HepG2 (cell line): Measurements from ENCODE around the gene IRF2. TPM values are rescaled to one million over a fixed set of nuclear protein-coding genes. Genes with fewer than 3 reads are reported as not detected.

Experiments
- ATAC-seq: fragments of 200-7000 bp; cut with Tn5 transposase; 3 replicates; pipeline ENCODE4 v1.9.1; 2020; ENCODE audit warnings: mild to moderate bottlenecking, moderate library complexity
- BruUV-seq: library from RNA; stranded (reverse); fragments of 400-500 nt; replicated peaks from 2 replicates; lab custom pipeline; 2021; lab: Mats Ljungman, UMichigan
- CTCF ChIA-PET: fragments of 300-600 bp; formaldehyde crosslinking; extraction: SDS; loops from one replicate; lab custom pipeline; 2021; ENCODE audit warnings: low total read pairs, inconsistent platforms, low intra/inter-chr PET ratio; lab: Yijun Ruan, JAX
- POLR2A ChIA-PET: fragments of 350-600 bp; sonication (Branson Sonifier 250); formaldehyde crosslinking; loops from one replicate; lab custom pipeline; 2020; ENCODE audit warnings: antibody characterized with exemption, inconsistent platforms; lab: Yijun Ruan, JAX
- DNase-seq: peaks from one replicate; pipeline ENCODE4 v3.0.0-alpha.2; 2015; ENCODE audit warnings: low spot score
- FAIRE-seq: peaks from 3 replicates; lab custom pipeline; 2011; peaks lifted over from hg19 to GRCh38; lab: Jason Lieb, UNC
- H2AFZ ChIP-seq: one replicate; pipeline ENCODE4 v1.6.1; 2011; ENCODE audit warnings: low read length, inconsistent platforms
- H3K27ac ChIP-seq: fragments of 300-600 bp; 3 replicates; pipeline ENCODE4 v1.8.0; 2011; ENCODE audit warnings: mixed run types, mild to moderate bottlenecking, mixed read lengths, low read length, inconsistent platforms; ENCODE audit not compliant: insufficient read depth; ENCODE audit errors: extremely low read length
- H3K27me3 ChIP-seq, 2 experiments: fragments of 200-600 bp in 1 of 2; 2 replicates in 1 of 2; 3 replicates in 1 of 2; pipeline versions ENCODE4 v1.6.0 to v1.8.0; 2011; ENCODE audit warnings: low read length in 2 of 2, mild to moderate bottlenecking in 2 of 2, moderate library complexity in 2 of 2, inconsistent platforms in 1 of 2; ENCODE audit not compliant: insufficient read depth in 2 of 2, control insufficient read depth in 1 of 2
- H3K36me3 ChIP-seq, 2 experiments: fragments of 200-600 bp in 1 of 2; replicated peaks in 1 of 2; 2 replicates in 1 of 2; 3 replicates in 1 of 2; pipeline versions ENCODE4 v1.5.1 to v1.8.0; 2011; ENCODE audit warnings: low read length in 2 of 2, inconsistent platforms in 1 of 2; ENCODE audit not compliant: insufficient read depth in 2 of 2, control insufficient read depth in 1 of 2
- H3K4me1 ChIP-seq: 2 replicates; pipeline ENCODE4 v1.5.1; 2012; ENCODE audit warnings: low read length, inconsistent platforms; ENCODE audit not compliant: insufficient read depth
- H3K4me2 ChIP-seq: 2 replicates; pipeline ENCODE4 v1.6.0; 2011; ENCODE audit warnings: low read depth, low read length, inconsistent platforms
- H3K4me3 ChIP-seq, 3 experiments: fragments of 200-600 bp in 1 of 3; sonication (generic), shearing (Covaris generic) in 1 of 3; replicated peaks in 1 of 3; 2 replicates each; pipeline ENCODE4 v1.5.1; 2011 to 2016; ENCODE audit warnings: low read length in 3 of 3, inconsistent platforms in 2 of 3, low read depth in 2 of 3, mild to moderate bottlenecking in 2 of 3, control low read depth in 1 of 3, mixed read lengths in 1 of 3; ENCODE audit not compliant: insufficient read depth in 1 of 3
- H3K79me2 ChIP-seq: one replicate; pipeline ENCODE4 v1.6.1; 2011; ENCODE audit warnings: low read length, inconsistent platforms; ENCODE audit not compliant: insufficient read depth
- H3K9ac ChIP-seq: 2 replicates; pipeline ENCODE4 v1.6.0; 2011; ENCODE audit warnings: mild to moderate bottlenecking, low read depth, low read length, inconsistent platforms; ENCODE audit not compliant: insufficient read depth
- H3K9me3 ChIP-seq: 2 replicates; pipeline ENCODE4 v1.5.1; 2012; ENCODE audit warnings: mild to moderate bottlenecking, low read length
- H4K20me1 ChIP-seq: 2 replicates; pipeline ENCODE4 v1.6.0; 2011; ENCODE audit warnings: inconsistent platforms, mild to moderate bottlenecking, low read length, moderate library complexity; ENCODE audit not compliant: insufficient read depth
- DR1 ChIP-seq: sonication (generic); formaldehyde crosslinking; IDR thresholded peaks from 2 replicates; pipeline ENCODE4 v1.8.0; 2021; ENCODE audit warnings: mild to moderate bottlenecking, missing genetic modification reagents, inconsistent platforms
- NR1H2 ChIP-seq: sonication (generic); formaldehyde crosslinking; IDR thresholded peaks from 2 replicates; pipeline ENCODE4 v1.8.1; 2022; ENCODE audit warnings: low read depth, missing genetic modification reagents, borderline replicate concordance
- PHF21A ChIP-seq: sonication (generic); formaldehyde crosslinking; IDR thresholded peaks from 2 replicates; pipeline ENCODE4 v1.5.0; 2020; ENCODE audit warnings: mild to moderate bottlenecking, missing genetic modification reagents
- POGZ ChIP-seq: sonication (generic); formaldehyde crosslinking; IDR thresholded peaks from 2 replicates; pipeline ENCODE4 v1.4.0; 2020; ENCODE audit warnings: mild to moderate bottlenecking, missing genetic modification reagents
- SMYD3 ChIP-seq: sonication (generic); formaldehyde crosslinking; IDR thresholded peaks from 2 replicates; pipeline ENCODE4 v1.8.1; 2023; ENCODE audit warnings: mild to moderate bottlenecking, missing genetic modification reagents
- TBP ChIP-seq: sonication (generic); formaldehyde crosslinking; IDR thresholded peaks from 2 replicates; pipeline ENCODE4 v1.5.0; 2020; ENCODE audit warnings: missing genetic modification reagents
- TBX2 ChIP-seq: sonication (generic); formaldehyde crosslinking; IDR thresholded peaks from 2 replicates; pipeline ENCODE4 v1.5.0; 2020; ENCODE audit warnings: missing genetic modification reagents, mild to moderate bottlenecking, borderline replicate concordance
- ZNF552 ChIP-seq: sonication (generic); formaldehyde crosslinking; IDR thresholded peaks from 2 replicates; pipeline ENCODE4 v1.9.0; 2022; ENCODE audit warnings: missing genetic modification reagents, mild to moderate bottlenecking, borderline replicate concordance
- ZNF614 ChIP-seq: IDR thresholded peaks from 2 replicates; pipeline ENCODE4 v1.6.1; 2018; ENCODE audit warnings: missing biosample characterization, missing genetic modification reagents, inconsistent platforms, borderline replicate concordance
- ZNF644 ChIP-seq: IDR thresholded peaks from 2 replicates; pipeline ENCODE4 v1.6.1; 2016; ENCODE audit warnings: low read depth
- ZNF678 ChIP-seq: sonication (generic); formaldehyde crosslinking; IDR thresholded peaks from 2 replicates; pipeline ENCODE4 v1.4.0; 2020; ENCODE audit warnings: mild to moderate bottlenecking, missing genetic modification reagents
- ZNF766 ChIP-seq: sonication (generic); formaldehyde crosslinking; IDR thresholded peaks from 2 replicates; pipeline ENCODE4 v1.5.0; 2020; ENCODE audit warnings: missing genetic modification reagents, borderline replicate concordance
- WGBS: methylation state at CpG from one replicate; pipeline ENCODE4 v1.1.6; 2017; ENCODE audit warnings: low lambda C conversion rate; 5-methylcytosine and 5-hydroxymethylcytosine counted together
- in situ Hi-C: cut with HindIII; loops from 2 replicates; pipeline ENCODE4 v1.10.0; 2017; ENCODE audit warnings: low pct_unique_long_range_greater_than_20kb; ENCODE audit not compliant: extremely low pct_ligation_motif_present
- intact Hi-C: fragments of 100-400 bp; cut with micrococcal nuclease; formaldehyde crosslinking; loops from one replicate; pipeline ENCODE4 v1.10.0; 2022; ENCODE audit not compliant: unreplicated experiment
- polyA plus RNA-seq, 8 experiments: library from polyadenylated mRNA; depleted of rRNA in 3 of 8; stranded (reverse) in 7 of 8; unstranded in 1 of 8; fragments of >200 nt; fragmentation: Illumina TruSeq in 4 of 8; extraction: Trizol in 4 of 8; gene quantifications; 2 replicates each; pipeline versions ENCODE4 v1.2.1 to v1.2.3, GENCODE V29; 2011 to 2016; ENCODE audit warnings: low read depth in 4 of 8, missing spikeins in 1 of 8, mixed read lengths in 1 of 8; ENCODE audit not compliant: insufficient read depth in 1 of 8
- total RNA-seq, 5 experiments: library from RNA; depleted of rRNA; stranded (reverse); fragments of >200 nt; fragmentation: Illumina TruSeq; extraction: Trizol; gene quantifications; 2 replicates each; pipeline ENCODE4 v1.2.3, GENCODE V29; 2016; ENCODE audit warnings: low read depth in 1 of 5
- TF ChIP-seq, protein P1 (sequence below): sonication (generic); formaldehyde crosslinking; IDR thresholded peaks from 2 replicates; pipeline ENCODE4 v1.4.0; 2020; ENCODE audit warnings: low read depth, missing genetic modification reagents
- TF ChIP-seq, protein P2 (sequence below): sonication (generic); formaldehyde crosslinking; IDR thresholded peaks from 2 replicates; pipeline ENCODE4 v1.4.0; 2020; ENCODE audit warnings: missing genetic modification reagents
- TF ChIP-seq, protein P3 (sequence below): sonication (generic); formaldehyde crosslinking; IDR thresholded peaks from 2 replicates; pipeline ENCODE4 v1.5.0; 2020; ENCODE audit warnings: missing genetic modification reagents
- TF ChIP-seq, protein P4 (sequence below): sonication (generic); formaldehyde crosslinking; IDR thresholded peaks from 2 replicates; pipeline ENCODE4 v1.4.0; 2020; ENCODE audit warnings: mild to moderate bottlenecking, missing genetic modification reagents

IRF2 gene
- total and polyA plus RNA-seq, 2 of the 13 experiments (the other 11 are each of a cell fraction or from before 2014, with no cell fraction given): 15.5 to 28.8 TPM

DNA sequence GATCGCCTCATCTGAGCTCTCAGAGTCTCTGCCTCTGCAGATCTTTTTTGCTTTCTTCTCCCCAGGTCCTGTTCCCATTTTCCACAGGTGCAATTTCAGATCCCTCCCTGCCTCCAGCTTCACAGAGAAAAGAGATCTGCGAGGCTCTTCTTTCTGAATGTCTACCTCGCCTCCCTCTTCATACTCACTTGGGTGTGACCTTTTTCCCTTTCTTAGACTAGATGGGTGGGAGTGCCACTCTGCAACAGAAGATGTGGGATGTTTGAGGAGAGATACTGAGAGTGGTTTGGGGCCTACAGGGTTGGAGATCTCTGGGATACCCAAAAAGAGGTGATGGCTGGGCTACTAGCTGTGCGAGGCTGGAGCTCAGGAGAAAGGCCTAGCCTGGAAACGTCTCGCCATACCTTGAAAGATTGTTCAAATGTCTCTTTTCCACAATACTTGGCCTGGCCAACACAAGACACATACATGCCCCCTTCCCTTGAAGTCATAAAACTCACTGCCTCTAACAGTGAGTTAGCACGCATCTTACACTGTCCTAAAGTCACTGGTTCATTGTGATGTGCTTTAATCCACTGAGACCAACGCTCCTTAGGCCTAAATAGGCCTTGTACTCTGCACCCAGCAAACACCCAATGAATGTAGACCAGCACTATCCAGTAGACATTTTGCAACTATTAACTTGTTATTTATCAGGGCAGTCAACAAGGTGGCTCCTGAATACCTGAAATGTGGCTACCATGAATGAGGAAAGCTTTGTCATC lies 33.6 kb downstream of the IRF2 start:
- Histone ChIP-seq H4K20me1 (peaks cover 5% of the 10 kb centered on the region; the same call in 1 of the 2 replicates), H3K79me2 (peaks cover 65% of the 10 kb centered on the region)
- no peak for TF ChIP-seq NR1H2 (CRISPR knock-in tag)
- TF ChIP-seq, protein P1, sequence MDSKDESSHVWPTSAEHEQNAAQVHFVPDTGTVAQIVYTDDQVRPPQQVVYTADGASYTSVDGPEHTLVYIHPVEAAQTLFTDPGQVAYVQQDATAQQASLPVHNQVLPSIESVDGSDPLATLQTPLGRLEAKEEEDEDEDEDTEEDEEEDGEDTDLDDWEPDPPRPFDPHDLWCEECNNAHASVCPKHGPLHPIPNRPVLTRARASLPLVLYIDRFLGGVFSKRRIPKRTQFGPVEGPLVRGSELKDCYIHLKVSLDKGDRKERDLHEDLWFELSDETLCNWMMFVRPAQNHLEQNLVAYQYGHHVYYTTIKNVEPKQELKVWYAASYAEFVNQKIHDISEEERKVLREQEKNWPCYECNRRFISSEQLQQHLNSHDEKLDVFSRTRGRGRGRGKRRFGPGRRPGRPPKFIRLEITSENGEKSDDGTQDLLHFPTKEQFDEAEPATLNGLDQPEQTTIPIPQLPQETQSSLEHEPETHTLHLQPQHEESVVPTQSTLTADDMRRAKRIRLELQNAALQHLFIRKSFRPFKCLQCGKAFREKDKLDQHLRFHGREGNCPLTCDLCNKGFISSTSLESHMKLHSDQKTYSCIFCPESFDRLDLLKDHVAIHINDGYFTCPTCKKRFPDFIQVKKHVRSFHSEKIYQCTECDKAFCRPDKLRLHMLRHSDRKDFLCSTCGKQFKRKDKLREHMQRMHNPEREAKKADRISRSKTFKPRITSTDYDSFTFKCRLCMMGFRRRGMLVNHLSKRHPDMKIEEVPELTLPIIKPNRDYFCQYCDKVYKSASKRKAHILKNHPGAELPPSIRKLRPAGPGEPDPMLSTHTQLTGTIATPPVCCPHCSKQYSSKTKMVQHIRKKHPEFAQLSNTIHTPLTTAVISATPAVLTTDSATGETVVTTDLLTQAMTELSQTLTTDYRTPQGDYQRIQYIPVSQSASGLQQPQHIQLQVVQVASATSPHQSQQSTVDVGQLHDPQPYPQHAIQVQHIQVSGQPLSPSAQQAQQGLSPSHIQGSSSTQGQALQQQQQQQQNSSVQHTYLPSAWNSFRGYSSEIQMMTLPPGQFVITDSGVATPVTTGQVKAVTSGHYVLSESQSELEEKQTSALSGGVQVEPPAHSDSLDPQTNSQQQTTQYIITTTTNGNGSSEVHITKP: 0 out of 2 replicates have a peak, but pooled peaks have one; percentile 3
- TF ChIP-seq POGZ: 0 out of 2 replicates have a peak, but pooled peaks have one; percentile 8
- no peak for TF ChIP-seq ZNF678 (CRISPR knock-in tag)
- TF ChIP-seq, protein P2, sequence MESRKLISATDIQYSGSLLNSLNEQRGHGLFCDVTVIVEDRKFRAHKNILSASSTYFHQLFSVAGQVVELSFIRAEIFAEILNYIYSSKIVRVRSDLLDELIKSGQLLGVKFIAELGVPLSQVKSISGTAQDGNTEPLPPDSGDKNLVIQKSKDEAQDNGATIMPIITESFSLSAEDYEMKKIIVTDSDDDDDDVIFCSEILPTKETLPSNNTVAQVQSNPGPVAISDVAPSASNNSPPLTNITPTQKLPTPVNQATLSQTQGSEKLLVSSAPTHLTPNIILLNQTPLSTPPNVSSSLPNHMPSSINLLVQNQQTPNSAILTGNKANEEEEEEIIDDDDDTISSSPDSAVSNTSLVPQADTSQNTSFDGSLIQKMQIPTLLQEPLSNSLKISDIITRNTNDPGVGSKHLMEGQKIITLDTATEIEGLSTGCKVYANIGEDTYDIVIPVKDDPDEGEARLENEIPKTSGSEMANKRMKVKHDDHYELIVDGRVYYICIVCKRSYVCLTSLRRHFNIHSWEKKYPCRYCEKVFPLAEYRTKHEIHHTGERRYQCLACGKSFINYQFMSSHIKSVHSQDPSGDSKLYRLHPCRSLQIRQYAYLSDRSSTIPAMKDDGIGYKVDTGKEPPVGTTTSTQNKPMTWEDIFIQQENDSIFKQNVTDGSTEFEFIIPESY (CRISPR knock-in tag): no peak
- TF ChIP-seq, protein P3, sequence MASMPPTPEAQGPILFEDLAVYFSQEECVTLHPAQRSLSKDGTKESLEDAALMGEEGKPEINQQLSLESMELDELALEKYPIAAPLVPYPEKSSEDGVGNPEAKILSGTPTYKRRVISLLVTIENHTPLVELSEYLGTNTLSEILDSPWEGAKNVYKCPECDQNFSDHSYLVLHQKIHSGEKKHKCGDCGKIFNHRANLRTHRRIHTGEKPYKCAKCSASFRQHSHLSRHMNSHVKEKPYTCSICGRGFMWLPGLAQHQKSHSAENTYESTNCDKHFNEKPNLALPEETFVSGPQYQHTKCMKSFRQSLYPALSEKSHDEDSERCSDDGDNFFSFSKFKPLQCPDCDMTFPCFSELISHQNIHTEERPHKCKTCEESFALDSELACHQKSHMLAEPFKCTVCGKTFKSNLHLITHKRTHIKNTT (CRISPR knock-in tag): no peak
- no peak for TF ChIP-seq ZNF766
- peak; percentile 1; the same call in 1 of the 2 replicates for TF ChIP-seq TBX2
- no peak for TF ChIP-seq TBP (CRISPR knock-in tag)
- no peak for TF ChIP-seq ZNF552 (CRISPR knock-in tag)
- TF ChIP-seq, protein P4, sequence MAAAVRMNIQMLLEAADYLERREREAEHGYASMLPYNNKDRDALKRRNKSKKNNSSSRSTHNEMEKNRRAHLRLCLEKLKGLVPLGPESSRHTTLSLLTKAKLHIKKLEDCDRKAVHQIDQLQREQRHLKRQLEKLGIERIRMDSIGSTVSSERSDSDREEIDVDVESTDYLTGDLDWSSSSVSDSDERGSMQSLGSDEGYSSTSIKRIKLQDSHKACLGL (CRISPR knock-in tag): 0 out of 2 replicates have a peak, but pooled peaks have one; percentile 7
- TF ChIP-seq SMYD3 (CRISPR knock-in tag): no peak
- no peak for TF ChIP-seq DR1 (CRISPR knock-in tag)
- 0 out of 2 replicates have a peak, but pooled peaks have one; percentile 13 for TF ChIP-seq PHF21A (CRISPR knock-in tag)
- 0 out of 2 replicates have a peak, but pooled peaks have one; percentile 17 for TF ChIP-seq ZNF644 (CRISPR knock-in tag)
- 0 out of 2 replicates have a peak, but pooled peaks have one; percentile 36 for TF ChIP-seq ZNF614

More for the DNA sequence above, 33.6 kb downstream of the IRF2 start:
- intact Hi-C loops (loop anchor here (1.0 to 2.0 kb wide), 5 partner anchors 22 to 176 kb away; no protein-coding TSS in a partner anchor), in situ Hi-C loops (no loop called here)
- Histone ChIP-seq H3K4me1 (peaks cover 60% of the 10 kb centered on the region), H3K4me2 (peak overlapping the region; percentile 92), H3K4me3 (peak overlapping the region; percentile 51 to 70 (median 55)), H3K9me3 (no peaks in the 10 kb centered on the region), H2AFZ (no peak overlapping the region), H3K36me3 (peaks cover 0 to 2% of the 10 kb centered on the region in 2 experiments; a peak in 1 of 5 replicates), H3K27ac (peak overlapping the region; percentile 84), H3K9ac (peak overlapping the region; percentile 68), H3K27me3 (no peaks in the 10 kb centered on the region)
- FAIRE-seq (no peak), DNase-seq (peak; percentile 30), ATAC-seq (peak; percentile 54)
- CTCF ChIA-PET: no interaction called here
- POLR2A ChIA-PET: interaction anchor here (0.7 to 3.1 kb wide), 13 partner anchors 13 to 153 kb away, joined by 3 to 23 read pairs (median 5); partner anchors contain the start of gene IRF2
- no TSS peak for BruUV-seq
- 35% methylated on average over 4 of the region's 8 CpGs for WGBS
